Dermis blood vessel endothelial cell (primary cell): Measurements from ENCODE around the gene RBP5. TPM values are rescaled to one million over a fixed set of nuclear protein-coding genes. Genes with fewer than 3 reads are reported as not detected.

Experiments
- DNase-seq: peaks from one replicate; pipeline ENCODE4 v3.0.0; 2010
- total RNA-seq: library from RNA; depleted of rRNA; stranded (reverse); fragments of >200 nt; gene quantifications from 2 replicates; pipeline ENCODE4 v1.2.3, GENCODE V29; 2014

RBP5 gene
- total RNA-seq, 1 donor from 2014 or later: not detected

DNA sequence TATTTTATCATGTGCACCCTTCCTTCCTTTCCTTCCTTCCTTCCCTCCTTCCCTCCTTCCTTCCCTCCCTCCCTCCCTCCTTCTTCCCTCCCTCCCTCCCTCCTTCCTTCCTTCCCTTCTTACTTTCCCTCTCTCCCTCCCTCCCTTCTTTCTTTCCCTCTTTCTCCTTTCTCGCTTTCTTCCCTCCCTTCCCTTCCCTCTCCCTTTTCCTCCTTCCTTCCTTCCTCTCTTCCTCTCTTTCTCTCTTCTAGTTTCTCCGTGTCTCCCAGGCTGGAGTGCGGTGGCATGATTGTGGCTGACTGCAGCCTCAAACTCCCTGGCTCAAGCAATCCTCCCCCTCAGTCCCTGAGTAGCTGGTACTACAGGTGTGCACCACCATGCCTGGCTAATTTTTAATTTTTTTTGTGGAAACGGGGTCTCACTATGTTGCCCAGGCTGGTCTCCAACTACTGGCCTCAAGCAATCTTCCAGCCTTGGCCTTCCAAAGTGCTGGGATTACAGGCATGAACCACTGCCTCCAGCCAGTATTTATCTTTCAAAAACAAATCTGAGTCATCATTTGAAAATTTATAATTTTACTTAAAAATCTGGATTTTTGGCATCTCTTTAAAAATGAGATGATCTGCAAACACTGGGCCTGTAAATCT, 27.5 kb downstream of the RBP5 start:
- DNase-seq: no peak

GRCh38 chr12:7100239-7100638, 28.4 kb downstream of the RBP5 start:
- no peak for DNase-seq

GRCh38 chr12:7099290-7099996, 29.2 kb downstream of the RBP5 start:
- no peak for DNase-seq

- DNase-seq: no peak
Observed at GRCh38 chr12:7096979-7097378, 31.7 kb downstream of the RBP5 start.

DNA sequence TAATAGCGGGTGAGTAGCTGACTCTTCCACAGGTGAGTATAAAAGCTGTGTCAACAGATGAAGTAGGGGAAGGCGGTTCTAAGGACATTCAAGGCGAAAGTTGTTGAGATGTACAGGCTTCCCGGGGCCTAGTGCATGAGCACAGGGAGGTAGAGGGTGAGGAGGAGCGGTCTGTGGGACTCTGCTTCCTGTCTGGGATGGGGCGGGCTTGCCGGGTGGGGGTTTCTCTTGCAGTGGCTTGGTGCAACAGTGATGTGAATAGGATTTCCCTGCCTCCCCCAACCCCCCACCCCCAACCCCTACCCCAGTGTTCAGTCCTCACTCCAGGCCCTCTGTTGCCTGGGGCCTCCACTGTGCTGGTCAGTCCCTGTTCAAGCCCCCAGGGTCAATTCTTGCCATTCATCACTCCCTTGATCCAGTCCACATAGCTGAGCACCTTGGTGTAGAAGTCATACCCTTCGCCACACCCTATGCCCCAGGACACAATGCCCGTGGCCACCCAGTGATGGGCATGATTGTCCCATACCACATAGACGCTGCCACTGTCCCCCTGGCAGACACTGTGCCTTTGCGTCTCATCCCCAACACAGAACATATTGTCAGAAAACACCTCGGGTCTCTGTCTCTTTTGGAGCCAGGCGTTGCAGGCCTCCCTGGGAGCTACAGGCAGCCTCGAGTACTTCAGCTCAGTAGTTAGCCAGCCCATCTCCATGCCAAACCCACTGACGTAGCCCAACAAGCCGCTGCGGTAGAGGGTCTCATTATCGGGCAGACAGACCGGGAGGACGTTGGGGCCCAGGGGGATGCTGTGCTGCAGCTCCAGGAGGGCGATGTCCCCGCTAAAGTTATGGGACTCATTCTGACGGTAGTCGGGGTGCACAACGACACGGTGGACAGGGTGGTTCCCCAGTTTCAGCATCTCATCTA, 32.4 kb downstream of the RBP5 start:
- no peak for DNase-seq

DNA sequence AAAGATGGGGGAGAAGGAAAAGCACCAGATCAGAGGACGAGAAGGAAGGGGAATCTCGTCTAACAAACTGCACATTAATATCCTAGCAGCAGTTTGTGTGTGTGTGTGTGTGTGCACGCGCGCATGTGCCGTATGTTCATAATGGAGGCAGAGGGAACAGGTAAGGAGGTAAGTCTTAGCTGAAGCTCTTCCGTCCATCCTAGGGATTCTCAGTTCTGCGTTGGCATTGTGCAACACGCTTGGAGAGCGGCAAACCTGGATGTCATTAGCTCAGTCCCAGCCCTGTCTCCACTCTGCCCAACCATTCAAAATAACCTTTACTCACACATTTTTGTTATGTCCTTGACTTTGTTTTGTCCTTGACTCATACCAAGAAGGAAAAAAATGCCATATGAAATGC, 34.8 kb downstream of the RBP5 start:
- DNase-seq: no peak

DNA sequence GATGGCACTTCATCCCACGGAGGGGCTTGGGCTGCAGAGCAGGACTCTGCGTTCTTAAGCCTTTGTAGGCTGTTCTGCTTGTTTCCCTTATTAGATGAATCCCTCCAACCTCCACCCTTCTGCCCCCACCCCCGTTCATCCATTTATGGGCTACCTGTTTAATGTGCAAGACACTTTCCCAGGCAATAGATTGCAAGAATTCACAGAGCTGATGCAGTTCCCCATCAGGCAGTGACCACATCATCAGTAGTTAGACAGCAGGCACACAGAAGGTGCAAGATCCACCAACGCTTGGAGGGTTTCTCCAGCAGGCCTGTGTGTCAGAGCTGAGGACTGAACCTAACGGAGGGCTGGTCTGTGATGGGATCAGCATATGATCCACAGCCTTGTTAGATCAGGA, 35.2 kb downstream of the RBP5 start:
- no peak for DNase-seq

- DNase-seq: no peak
Observed at GRCh38 chr12:7092986-7093460, 35.7 kb downstream of the RBP5 start.

DNA sequence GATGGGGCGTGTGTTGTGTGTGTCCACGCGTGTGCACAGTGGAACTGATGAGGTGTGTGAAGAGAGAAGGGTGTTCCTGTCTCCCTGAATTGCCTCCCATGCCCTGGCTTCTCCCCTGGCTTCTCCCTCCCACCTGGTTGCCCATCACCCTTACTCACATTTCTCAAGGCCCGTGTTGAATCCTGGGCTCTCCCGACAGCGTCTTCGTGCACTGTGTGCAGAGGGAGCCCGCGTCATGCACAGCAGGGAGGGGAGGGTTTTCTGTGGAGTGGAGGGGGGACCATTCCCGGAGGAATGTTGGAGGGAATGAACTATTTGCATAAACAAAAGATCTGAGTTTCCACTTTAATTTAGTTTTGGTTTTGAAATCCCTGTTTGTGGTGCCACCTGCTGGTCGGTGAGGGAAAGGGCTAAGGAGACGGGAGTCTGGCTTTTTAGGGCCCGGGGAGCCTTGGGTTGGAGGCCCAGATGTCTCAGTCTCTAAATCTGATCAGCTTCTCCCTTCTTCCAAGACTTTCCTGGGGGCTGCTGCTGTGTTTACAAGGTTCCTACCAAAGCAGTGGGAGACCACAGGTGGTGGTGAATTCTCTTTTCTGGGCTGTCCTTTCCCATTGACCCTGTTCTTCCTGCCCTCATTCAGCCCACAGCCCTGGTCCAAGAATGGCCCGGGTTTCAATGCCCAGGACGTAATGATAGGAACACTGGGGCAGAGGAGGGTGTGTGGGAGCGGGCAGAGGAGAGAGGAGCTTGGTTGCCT, 36.3 kb downstream of the RBP5 start, which contains the start of gene C1R:
Gene C1R, minus strand, starts transcription at position 217 of the 757 bp plus-strand sequence. Its CDS starts 57 bp downstream, at position 160.
- peak; percentile 72 for DNase-seq

DNA sequence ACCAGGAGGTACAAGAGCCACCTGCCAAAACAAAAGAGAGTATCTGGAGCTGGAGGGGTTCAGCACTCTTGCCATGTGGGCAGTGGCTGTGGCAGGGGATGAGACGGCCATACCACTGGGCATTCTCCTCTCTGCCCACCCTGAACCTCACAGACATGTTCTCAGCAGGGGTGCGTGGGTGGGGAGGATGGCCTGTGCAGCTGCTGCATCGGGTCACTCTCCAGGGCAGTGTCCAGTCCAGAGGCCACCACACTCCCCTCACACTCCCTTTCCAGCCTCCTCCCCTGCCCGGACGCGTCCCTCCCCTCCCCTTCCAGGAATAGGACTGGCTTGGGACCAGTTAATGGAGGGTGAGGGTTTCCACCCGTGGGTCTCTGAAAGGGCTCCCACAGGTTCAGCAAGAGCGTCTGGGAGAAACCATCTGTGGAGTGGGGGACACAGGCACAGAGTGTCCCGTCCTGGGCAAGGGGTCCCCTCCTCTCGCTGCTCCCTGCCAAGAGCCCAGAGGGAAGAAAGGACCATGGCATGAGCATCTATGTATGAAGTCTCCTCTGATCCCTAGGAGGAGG, 36.9 kb downstream of the RBP5 start:
- DNase-seq: no peak

GRCh38 chr12:7091171-7091570, 37.5 kb downstream of the RBP5 start:
- no peak for DNase-seq

DNA sequence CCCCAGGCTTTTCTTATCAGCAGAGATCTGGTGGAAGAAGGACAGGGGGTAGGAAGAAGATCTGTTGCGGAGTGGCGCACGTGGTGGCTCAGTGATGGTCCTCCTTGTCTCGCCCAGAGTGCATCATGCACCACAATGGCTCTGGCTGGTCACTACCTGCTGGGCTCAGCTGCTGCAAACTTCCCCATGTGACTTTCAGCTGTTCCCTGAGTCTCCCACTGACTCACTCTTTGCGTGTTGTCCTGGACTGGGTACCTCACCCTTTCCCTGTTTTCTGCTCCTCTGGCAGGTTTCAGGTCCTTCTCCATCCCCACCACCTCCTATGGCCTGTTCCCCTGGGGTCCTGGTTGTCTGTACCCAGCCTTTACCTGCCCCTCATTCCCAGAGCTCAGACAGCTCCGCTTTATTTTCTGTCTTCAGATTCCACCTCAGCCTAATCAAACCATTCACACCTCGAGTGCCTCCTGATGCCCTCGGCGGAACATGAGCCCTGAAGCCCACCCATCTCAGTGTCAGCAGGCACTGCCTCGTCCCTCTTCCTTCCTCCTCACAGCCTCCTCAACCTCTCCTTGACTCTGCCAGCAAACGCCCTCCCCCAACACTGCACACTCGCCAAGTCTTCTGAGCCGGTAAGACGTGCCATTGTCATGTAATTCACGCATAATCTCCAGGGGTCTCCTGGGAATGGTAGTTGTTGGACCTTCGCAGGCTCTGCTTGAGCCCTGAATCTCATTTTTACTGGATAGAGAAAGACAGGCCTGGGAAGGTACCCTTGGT, 38.3 kb downstream of the RBP5 start:
- no peak for DNase-seq

GRCh38 chr12:7089196-7089871, 39.4 kb downstream of the RBP5 start:
- DNase-seq: no peak

DNA sequence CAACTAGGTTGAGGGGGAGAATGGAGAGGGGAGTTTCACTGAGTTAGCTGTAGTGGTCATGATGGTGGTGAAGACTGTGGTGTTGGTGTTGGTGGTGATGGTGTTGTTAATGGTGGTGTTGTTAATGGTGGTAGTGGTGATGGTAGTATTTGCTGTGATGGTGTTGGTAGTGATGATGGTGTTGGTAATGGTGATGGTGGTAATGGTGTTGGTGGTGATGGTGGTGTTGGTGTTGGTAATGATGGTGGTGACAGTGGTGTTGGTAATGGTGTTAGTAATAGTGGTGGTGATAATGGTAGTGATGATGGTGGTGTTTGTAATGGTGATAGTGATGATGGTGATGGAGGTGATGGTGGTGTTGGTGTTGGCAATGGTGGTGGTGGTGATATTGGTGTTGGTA, 45.6 kb downstream of the RBP5 start:
- no peak for DNase-seq

GRCh38 chr12:7081037-7081436, 47.7 kb downstream of the RBP5 start:
- no peak for DNase-seq

DNA sequence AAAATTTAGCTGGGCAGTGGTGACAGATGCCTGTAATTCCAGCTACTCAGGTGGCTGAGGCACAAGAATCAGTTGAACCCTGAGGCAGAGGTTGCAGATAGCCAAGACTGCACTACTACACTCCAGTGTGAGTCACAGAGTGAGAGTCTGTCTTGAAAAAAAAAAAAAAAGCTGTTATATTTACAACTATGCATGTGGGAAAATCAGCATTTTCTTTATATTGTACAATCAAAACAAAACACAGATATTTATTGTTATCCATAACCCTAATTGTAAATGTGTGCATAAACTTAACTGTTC, 48.9 kb downstream of the RBP5 start:
- no peak for DNase-seq

GRCh38 chr12:7078163-7078562, 50.5 kb downstream of the RBP5 start:
- DNase-seq: no peak

- no peak for DNase-seq
Observed at GRCh38 chr12:7076493-7076892, 52.2 kb downstream of the RBP5 start.

GRCh38 chr12:7075939-7076338, 52.8 kb downstream of the RBP5 start:
- DNase-seq: no peak

DNA sequence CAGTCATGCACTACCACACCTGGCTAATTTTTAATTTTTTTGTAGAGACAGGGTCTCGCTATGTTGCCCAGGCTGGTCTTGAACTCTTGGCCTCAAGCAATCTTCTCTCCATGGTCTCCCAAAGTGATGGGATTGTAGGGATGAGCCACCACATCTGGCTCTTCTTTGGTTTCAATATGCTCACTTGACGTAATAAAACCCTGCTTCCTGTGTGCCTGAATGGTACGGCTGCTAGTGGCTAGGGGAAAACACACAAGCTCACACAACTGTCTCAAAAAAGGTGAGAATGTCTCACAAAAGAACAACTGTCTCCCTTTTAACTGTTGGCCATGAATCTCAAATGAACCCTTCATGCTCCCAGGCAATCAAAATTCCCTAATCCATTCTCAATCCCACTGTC, 53.2 kb downstream of the RBP5 start:
- DNase-seq: no peak

DNA sequence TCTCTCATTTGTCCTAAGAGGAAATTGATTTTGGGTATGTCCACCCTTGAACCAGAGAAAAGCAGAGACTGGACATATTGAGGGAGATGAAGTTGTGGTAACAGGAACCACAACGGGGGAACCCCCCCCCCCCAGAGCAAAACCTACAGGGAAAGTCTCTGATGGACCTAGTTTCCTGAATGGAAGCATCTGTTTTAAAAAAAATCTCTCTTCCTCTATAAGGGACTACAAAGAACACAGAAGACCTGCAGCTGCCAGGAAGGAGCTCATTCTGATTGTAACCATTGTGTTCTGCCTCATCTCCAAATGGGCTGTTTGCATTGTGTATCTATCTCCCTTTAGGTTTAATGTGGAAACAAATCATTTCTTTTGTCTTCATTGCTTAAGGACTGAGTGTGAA, 54.7 kb downstream of the RBP5 start:
- peak; percentile 48 for DNase-seq
